Esophagus muscularis mucosa (tissue), 4 donors: ENCODE results near the gene RUNX2. TPM values are rescaled to one million over a fixed set of nuclear protein-coding genes. Genes with fewer than 3 reads are reported as not detected.
A peak's percentile ranks its signal among the peaks of the same experiment; 100 is the strongest.

ENCODE experiments used
- DNase-seq: peaks from one replicate; pipeline ENCODE4 v3.0.0-alpha.2; 2017; ENCODE audit errors: extremely low spot score
- H3K27ac ChIP-seq, 4 donors: fragments of 200-600 bp; sonication (generic); replicated peaks in 1 of 4; 1 replicate in 3 of 4; 2 replicates in 1 of 4; pipeline ENCODE4 v1.5.1; 2016 to 2019; ENCODE audit warnings: mild to moderate bottlenecking in 1 of 4
- H3K27me3 ChIP-seq, 4 donors: fragments of 200-600 bp; sonication (generic); one replicate each; pipeline versions ENCODE4 v1.5.1 to v1.6.0; 2016 to 2019
- H3K36me3 ChIP-seq, 4 donors: fragments of 200-600 bp; sonication (generic); one replicate each; pipeline ENCODE4 v1.5.1; 2016 to 2019
- H3K4me1 ChIP-seq, 4 donors: fragments of 200-600 bp; sonication (generic); one replicate each; pipeline ENCODE4 v1.5.1; 2016 to 2019
- H3K4me3 ChIP-seq, 4 donors: fragments of 200-600 bp; sonication (generic); 1 replicate in 2 of 4; 2 replicates in 2 of 4; pipeline ENCODE4 v1.5.1; 2016 to 2019; ENCODE audit warnings: mild to moderate bottlenecking in 4 of 4, moderate library complexity in 1 of 4
- H3K9me3 ChIP-seq, 4 donors: fragments of 200-600 bp; sonication (generic); 1 replicate in 3 of 4; 2 replicates in 1 of 4; pipeline ENCODE4 v1.5.1; 2016 to 2019
- EP300 ChIP-seq: sonication (generic); formaldehyde crosslinking; IDR thresholded peaks from one replicate; pipeline ENCODE4 v1.6.1; 2017; ENCODE audit warnings: antibody characterized with exemption
- POLR2A ChIP-seq: fragments of 450-650 bp; IDR thresholded peaks from one replicate; pipeline ENCODE4 v1.6.1; 2017; ENCODE audit warnings: antibody characterized with exemption, moderate library complexity, mild to moderate bottlenecking, low read depth
- POLR2AphosphoS5 ChIP-seq, 2 donors: sonication (generic); formaldehyde crosslinking; IDR thresholded peaks; one replicate each; pipeline ENCODE4 v1.6.1; 2017; ENCODE audit warnings: antibody characterized with exemption in 2 of 2
- WGBS: methylation state at CpG from one replicate; pipeline ENCODE4 v1.1.5; 2018; 5-methylcytosine and 5-hydroxymethylcytosine counted together
- intact Hi-C: fragments of 100-400 bp; cut with DNase I; formaldehyde crosslinking; loops from one replicate; pipeline ENCODE4 v1.15.1; 2023
- total RNA-seq, 4 donors: library from RNA; depleted of rRNA; stranded (reverse); fragments of >200 nt; gene quantifications; one replicate each; pipeline versions ENCODE4 v1.1.0 to v1.2.1, GENCODE V29; 2016
- TF ChIP-seq, protein P1 (sequence below), 3 experiments: fragments of 200-600 bp in 2 of 3; fragments of 450-650 bp in 1 of 3; sonication (generic) in 2 of 3; IDR thresholded peaks; one replicate each; pipeline ENCODE4 v1.5.1; 2017 to 2019; ENCODE audit warnings: antibody characterized with exemption in 3 of 3, mild to moderate bottlenecking in 2 of 3, moderate library complexity in 1 of 3

RUNX2 gene
- total RNA-seq, 4 donors from 2014 or later = 1.0 to 1.6 (median 1.4) TPM

DNA sequence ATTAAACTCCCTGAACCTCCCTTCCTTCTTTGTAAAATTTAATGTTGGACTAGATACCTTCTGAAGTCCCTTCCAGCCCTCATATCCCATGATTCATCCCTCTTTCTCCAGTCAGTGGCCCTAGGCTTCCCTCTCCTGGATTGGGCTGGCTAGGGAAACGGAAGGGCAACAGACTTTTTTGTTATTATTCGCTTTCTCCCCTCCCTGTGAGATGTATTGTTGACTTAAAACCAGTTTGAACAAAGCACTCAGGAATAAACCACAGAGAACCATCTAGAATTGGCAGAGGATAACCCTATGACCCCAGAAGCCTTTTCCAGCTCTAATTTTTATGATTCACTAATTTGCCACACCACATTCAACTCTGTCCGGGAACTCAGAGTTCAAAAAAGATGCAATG lies 289.3 kb downstream of the RUNX2 start:
- Histone ChIP-seq H3K27me3 (no peaks in the 10 kb centered on the region), H3K36me3 (no peaks in the 10 kb centered on the region), H3K27ac (no peak overlapping the region), H3K4me3 (no peak overlapping the region), H3K9me3 (no peaks in the 10 kb centered on the region), H3K4me1 (peaks cover 0 to 2% (median 0%) of the 10 kb centered on the region in 4 donors)
- DNase-seq = peak; percentile 19
- WGBS = 94% methylated on average over 3 of the region's 3 CpGs
- intact Hi-C loops = no loop called here
- TF ChIP-seq, protein P1, sequence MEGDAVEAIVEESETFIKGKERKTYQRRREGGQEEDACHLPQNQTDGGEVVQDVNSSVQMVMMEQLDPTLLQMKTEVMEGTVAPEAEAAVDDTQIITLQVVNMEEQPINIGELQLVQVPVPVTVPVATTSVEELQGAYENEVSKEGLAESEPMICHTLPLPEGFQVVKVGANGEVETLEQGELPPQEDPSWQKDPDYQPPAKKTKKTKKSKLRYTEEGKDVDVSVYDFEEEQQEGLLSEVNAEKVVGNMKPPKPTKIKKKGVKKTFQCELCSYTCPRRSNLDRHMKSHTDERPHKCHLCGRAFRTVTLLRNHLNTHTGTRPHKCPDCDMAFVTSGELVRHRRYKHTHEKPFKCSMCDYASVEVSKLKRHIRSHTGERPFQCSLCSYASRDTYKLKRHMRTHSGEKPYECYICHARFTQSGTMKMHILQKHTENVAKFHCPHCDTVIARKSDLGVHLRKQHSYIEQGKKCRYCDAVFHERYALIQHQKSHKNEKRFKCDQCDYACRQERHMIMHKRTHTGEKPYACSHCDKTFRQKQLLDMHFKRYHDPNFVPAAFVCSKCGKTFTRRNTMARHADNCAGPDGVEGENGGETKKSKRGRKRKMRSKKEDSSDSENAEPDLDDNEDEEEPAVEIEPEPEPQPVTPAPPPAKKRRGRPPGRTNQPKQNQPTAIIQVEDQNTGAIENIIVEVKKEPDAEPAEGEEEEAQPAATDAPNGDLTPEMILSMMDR (IDR thresholded peaks at IDR 0.05) = no peak
- no peak for TF ChIP-seq POLR2A
- no peak for TF ChIP-seq EP300

DNA sequence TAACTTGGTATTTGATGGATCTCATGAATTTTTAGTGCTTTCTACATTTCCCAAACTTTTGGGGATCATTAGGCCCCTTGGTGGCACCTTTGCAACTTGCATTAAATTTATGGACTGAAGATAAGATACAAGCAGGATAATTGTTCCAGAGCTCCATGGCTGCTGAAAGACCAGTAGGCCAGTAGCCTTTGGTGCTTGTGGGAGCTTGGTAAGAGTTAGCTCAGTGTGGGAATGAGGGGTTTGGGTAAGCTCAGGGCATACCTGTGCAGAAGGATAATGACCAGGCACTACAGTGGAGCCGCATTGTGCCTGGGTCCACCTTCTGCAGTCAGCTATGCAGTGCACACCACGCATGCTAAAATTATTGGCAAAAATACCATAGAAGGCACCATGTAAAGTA lies 290.1 kb downstream of the RUNX2 start:
- TF ChIP-seq EP300 (no peak), POLR2A (no peak), POLR2AphosphoS5 (IDR thresholded peaks at IDR 0.05) (no peak)
- TF ChIP-seq, protein P1 (IDR thresholded peaks at IDR 0.05) = no peak
- H3K4me1 ChIP-seq = peaks cover 0 to 2% (median 0%) of the 10 kb centered on the region in 4 donors
- no peak overlapping the region for H3K27ac ChIP-seq
- intact Hi-C loops = no loop called here
- H3K9me3 ChIP-seq = no peaks in the 10 kb centered on the region
- no peaks in the 10 kb centered on the region for H3K36me3 ChIP-seq
- 92% methylated on average over 2 of the region's 2 CpGs for WGBS
- peak; percentile 62 for DNase-seq
- no peak overlapping the region for H3K4me3 ChIP-seq
- H3K27me3 ChIP-seq = no peaks in the 10 kb centered on the region

DNA sequence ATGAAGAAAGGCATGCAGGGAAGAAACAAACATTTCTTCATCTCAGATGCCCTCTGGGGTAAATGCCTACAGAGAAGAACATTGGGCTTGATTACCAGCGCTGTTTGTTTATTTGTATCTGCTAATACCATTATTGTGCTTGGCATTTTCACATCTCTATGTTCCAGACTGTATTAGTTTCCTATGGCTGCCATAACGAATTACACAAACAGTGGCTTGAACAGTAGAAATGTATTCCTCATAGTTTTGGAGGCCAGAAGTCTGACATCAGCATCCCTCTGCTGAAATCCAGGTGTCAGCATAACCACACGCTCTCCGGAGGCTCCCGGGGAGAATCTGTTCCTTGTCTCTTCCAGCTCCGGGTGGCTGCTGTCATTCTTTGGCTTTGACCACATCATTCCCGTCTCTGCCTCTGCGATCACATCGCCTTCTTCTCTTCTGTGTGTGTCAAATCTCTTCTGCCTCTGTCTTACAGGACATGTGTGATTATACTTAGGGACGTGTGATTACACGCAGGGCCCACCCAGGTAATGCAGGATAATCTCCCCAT lies 291.2 kb downstream of the RUNX2 start:
- WGBS = 81% methylated on average over 11 of the region's 11 CpGs
- peak; percentile 85 for DNase-seq
- Histone ChIP-seq H3K4me1 (no peaks in the 10 kb centered on the region), H3K36me3 (no peaks in the 10 kb centered on the region), H3K4me3 (no peak overlapping the region), H3K27ac (no peak overlapping the region), H3K9me3 (no peaks in the 10 kb centered on the region), H3K27me3 (no peaks in the 10 kb centered on the region)
- TF ChIP-seq POLR2A (no peak), POLR2AphosphoS5 (IDR thresholded peaks at IDR 0.05) (no peak), EP300 (no peak)
- TF ChIP-seq, protein P1 (IDR thresholded peaks at IDR 0.05) = no peak
- intact Hi-C loops = no loop called here

DNA sequence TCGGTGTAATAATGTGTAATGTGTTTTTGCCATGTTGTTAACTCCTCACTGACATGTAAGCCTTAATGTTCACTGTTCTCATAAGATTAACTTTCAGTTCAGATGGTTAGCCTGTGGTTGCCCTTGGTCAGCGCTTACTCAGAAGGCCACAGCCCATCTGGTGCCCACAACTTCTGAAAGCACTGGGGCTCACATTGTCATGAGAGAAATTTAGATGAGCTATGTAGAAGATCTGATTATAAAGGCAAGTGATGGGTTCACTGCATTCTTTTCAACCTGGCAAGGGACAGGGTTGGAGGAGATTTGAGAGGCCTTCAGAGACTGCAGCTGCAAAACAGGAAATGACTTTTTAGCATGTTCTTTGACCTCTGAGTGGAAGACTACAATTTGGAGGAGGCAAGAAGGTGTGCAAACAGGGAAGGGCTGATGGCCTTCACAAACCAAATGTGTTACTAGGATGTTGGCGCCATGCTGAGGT lies 291.9 kb downstream of the RUNX2 start:
- H3K36me3 ChIP-seq = no peaks in the 10 kb centered on the region
- no peaks in the 10 kb centered on the region for H3K9me3 ChIP-seq
- no peak overlapping the region for H3K27ac ChIP-seq
- no peaks in the 10 kb centered on the region for H3K4me1 ChIP-seq
- intact Hi-C loops = no loop called here
- no peak for TF ChIP-seq POLR2AphosphoS5 (IDR thresholded peaks at IDR 0.05)
- TF ChIP-seq POLR2A = no peak
- TF ChIP-seq, protein P1 (IDR thresholded peaks at IDR 0.05) = no peak
- no peak for TF ChIP-seq EP300
- DNase-seq = peak; percentile 72
- no peaks in the 10 kb centered on the region for H3K27me3 ChIP-seq
- no peak overlapping the region for H3K4me3 ChIP-seq
- 93% methylated on average over 3 of the region's 3 CpGs for WGBS

DNA sequence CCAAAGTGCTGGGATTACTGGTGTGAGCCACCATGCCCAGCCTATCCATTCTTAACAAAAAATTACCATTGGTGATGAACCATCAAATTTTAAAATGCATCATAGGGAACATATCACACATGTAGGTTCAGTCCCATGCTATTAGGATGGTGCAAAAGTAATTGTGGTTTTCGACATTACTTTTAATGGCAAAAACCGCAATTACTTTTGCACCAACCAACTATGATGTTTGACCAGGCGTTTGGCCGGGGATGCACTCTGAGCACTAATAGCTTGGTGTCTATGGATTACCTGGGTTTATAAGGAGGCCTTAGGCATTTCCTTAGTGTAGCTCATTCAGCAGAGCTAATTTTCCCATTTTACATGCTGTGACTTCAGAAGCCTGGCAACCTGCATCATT lies 296.1 kb downstream of the RUNX2 start:
- no peaks in the 10 kb centered on the region for H3K9me3 ChIP-seq
- intact Hi-C loops = no loop called here
- no peaks in the 10 kb centered on the region for H3K36me3 ChIP-seq
- DNase-seq = no peak
- no peak for TF ChIP-seq POLR2A
- 96% methylated on average over 4 of the region's 4 CpGs for WGBS
- H3K27ac ChIP-seq = no peak overlapping the region
- H3K27me3 ChIP-seq = no peaks in the 10 kb centered on the region
- no peaks in the 10 kb centered on the region for H3K4me1 ChIP-seq
- H3K4me3 ChIP-seq = no peak overlapping the region
